H9 (cell line): ENCODE data around the gene SLC25A36. TPM values are rescaled to one million over a fixed set of nuclear protein-coding genes. Genes with fewer than 3 reads are reported as not detected.

Experiments
- DNase-seq: peaks from one replicate; pipeline ENCODE4 v3.0.0-alpha.2; 2017
- H2AFZ ChIP-seq: one replicate; pipeline ENCODE4 v1.6.1; 2013; ENCODE audit warnings: mild to moderate bottlenecking, low read length, control low read depth, moderate library complexity
- H2AK5ac ChIP-seq: 2 replicates; pipeline ENCODE4 v1.6.1; 2013; ENCODE audit warnings: low read length, control low read depth, mixed read lengths; ENCODE audit not compliant: insufficient read length
- H2BK120ac ChIP-seq: one replicate; pipeline ENCODE4 v1.6.1; 2013; ENCODE audit warnings: low read depth, mild to moderate bottlenecking, low read length, control low read depth, inconsistent platforms; ENCODE audit not compliant: poor library complexity, severe bottlenecking
- H2BK12ac ChIP-seq: 2 replicates; pipeline ENCODE4 v1.6.1; 2013; ENCODE audit warnings: low read length, control low read depth, mixed read lengths, low read depth; ENCODE audit not compliant: insufficient read length
- H2BK15ac ChIP-seq: 2 replicates; pipeline ENCODE4 v1.6.1; 2013; ENCODE audit warnings: low read depth, low read length, control low read depth
- H2BK20ac ChIP-seq: one replicate; pipeline ENCODE4 v1.6.1; 2013; ENCODE audit warnings: low read depth, mild to moderate bottlenecking, low read length, control low read depth, inconsistent platforms; ENCODE audit not compliant: poor library complexity, severe bottlenecking
- H2BK5ac ChIP-seq: 2 replicates; pipeline ENCODE4 v1.6.1; 2013; ENCODE audit warnings: low read length, control low read depth, mixed read lengths; ENCODE audit not compliant: insufficient read length
- H3K14ac ChIP-seq: 2 replicates; pipeline ENCODE4 v1.6.1; 2013; ENCODE audit warnings: low read length, control low read depth; ENCODE audit not compliant: insufficient read depth
- H3K18ac ChIP-seq: 2 replicates; pipeline ENCODE4 v1.6.1; 2013; ENCODE audit warnings: low read depth, mild to moderate bottlenecking, mixed read lengths, low read length, control low read depth; ENCODE audit not compliant: insufficient read length
- H3K23ac ChIP-seq: 2 replicates; pipeline ENCODE4 v1.6.1; 2013; ENCODE audit warnings: low read length, control low read depth, mixed read lengths, low read depth; ENCODE audit not compliant: insufficient read length
- H3K23me2 ChIP-seq: 2 replicates; pipeline ENCODE4 v1.6.1; 2013; ENCODE audit warnings: low read depth, mild to moderate bottlenecking, mixed read lengths, low read length, control low read depth; ENCODE audit not compliant: insufficient read length, poor library complexity, severe bottlenecking
- H3K27ac ChIP-seq: 2 replicates; pipeline ENCODE4 v1.5.1; 2013; ENCODE audit warnings: low read length, control low read depth, mixed read lengths, low read depth; ENCODE audit not compliant: insufficient read length
- H3K27me3 ChIP-seq: 2 replicates; pipeline ENCODE4 v1.6.1; 2013; ENCODE audit warnings: low read length, control low read depth, inconsistent platforms; ENCODE audit not compliant: insufficient read depth
- H3K4ac ChIP-seq: 2 replicates; pipeline ENCODE4 v1.6.1; 2013; ENCODE audit warnings: low read depth, mild to moderate bottlenecking, control low read depth, inconsistent platforms, low read length, moderate library complexity
- H3K4me1 ChIP-seq: 2 replicates; pipeline ENCODE4 v1.6.1; 2013; ENCODE audit warnings: low read length, control low read depth, inconsistent platforms; ENCODE audit not compliant: insufficient read depth
- H3K4me2 ChIP-seq: 2 replicates; pipeline ENCODE4 v1.6.1; 2013; ENCODE audit warnings: low read length, control low read depth, mixed read lengths; ENCODE audit not compliant: insufficient read length, insufficient read depth
- H3K56ac ChIP-seq: 2 replicates; pipeline ENCODE4 v1.6.1; 2013; ENCODE audit warnings: low read depth, mild to moderate bottlenecking, mixed read lengths, low read length, control low read depth; ENCODE audit not compliant: insufficient read length
- H3K79me1 ChIP-seq: 2 replicates; pipeline ENCODE4 v1.6.1; 2013; ENCODE audit warnings: low read depth, mild to moderate bottlenecking, moderate library complexity, low read length, control low read depth, inconsistent platforms; ENCODE audit not compliant: insufficient read depth, poor library complexity, severe bottlenecking
- H3K79me2 ChIP-seq: 2 replicates; pipeline ENCODE4 v1.6.1; 2013; ENCODE audit warnings: low read length, control low read depth, inconsistent platforms; ENCODE audit not compliant: insufficient read depth
- H3K9ac ChIP-seq: 2 replicates; pipeline ENCODE4 v1.6.1; 2013; ENCODE audit warnings: low read length, control low read depth, mixed read lengths; ENCODE audit not compliant: insufficient read length; ENCODE audit errors: extremely low read depth
- H3K9me3 ChIP-seq: one replicate; pipeline ENCODE4 v1.6.1; 2013; ENCODE audit warnings: low read depth, low read length, inconsistent platforms; ENCODE audit not compliant: control insufficient read depth
- H3T11ph ChIP-seq: one replicate; pipeline ENCODE4 v1.6.1; 2013; ENCODE audit warnings: mild to moderate bottlenecking, low read length, control low read depth, inconsistent platforms
- H4K20me1 ChIP-seq: one replicate; pipeline ENCODE4 v1.6.1; 2013; ENCODE audit not compliant: control insufficient read depth, insufficient read length, insufficient read depth
- H4K5ac ChIP-seq: 2 replicates; pipeline ENCODE4 v1.6.1; 2013; ENCODE audit warnings: low read depth, mild to moderate bottlenecking, mixed read lengths, low read length, control low read depth; ENCODE audit not compliant: insufficient read length
- H4K8ac ChIP-seq: replicated peaks from 2 replicates; pipeline ENCODE4 v1.6.1; 2013; ENCODE audit warnings: low read length, control low read depth, mixed read lengths, low read depth; ENCODE audit not compliant: insufficient read length
- H4K91ac ChIP-seq: 2 replicates; pipeline ENCODE4 v1.6.1; 2013; ENCODE audit warnings: low read depth, mild to moderate bottlenecking, moderate library complexity, mixed read lengths, low read length, control low read depth; ENCODE audit not compliant: insufficient read length
- H3K27ac Mint-ChIP-seq, 3 experiments: 2 replicates in 2 of 3; 3 replicates in 1 of 3; pipeline ENCODE4 v1.8.0; 2020 to 2021; ENCODE audit warnings: mixed read lengths in 3 of 3, mild to moderate bottlenecking in 1 of 3, moderate library complexity in 1 of 3
- H3K27me3 Mint-ChIP-seq: 2 replicates; pipeline ENCODE4 v1.8.0; 2021; ENCODE audit warnings: low read depth, mild to moderate bottlenecking, moderate library complexity, mixed read lengths
- H3K36me3 Mint-ChIP-seq, 3 experiments: 2 replicates in 2 of 3; 3 replicates in 1 of 3; pipeline ENCODE4 v1.8.0; 2020 to 2021; ENCODE audit warnings: low read depth in 3 of 3, mixed read lengths in 3 of 3; ENCODE audit not compliant: insufficient read depth in 1 of 3
- H3K4me1 Mint-ChIP-seq, 2 experiments: 2 replicates each; pipeline ENCODE4 v1.8.0; 2020; ENCODE audit warnings: mixed read lengths in 2 of 2
- H3K4me3 Mint-ChIP-seq, 2 experiments: 2 replicates in 1 of 2; 3 replicates in 1 of 2; pipeline ENCODE4 v1.8.0; 2020 to 2021; ENCODE audit warnings: mild to moderate bottlenecking in 2 of 2, mixed read lengths in 2 of 2, moderate library complexity in 1 of 2
- H3K9me3 Mint-ChIP-seq, 2 experiments: 2 replicates in 1 of 2; 3 replicates in 1 of 2; pipeline ENCODE4 v1.8.0; 2020; ENCODE audit warnings: mild to moderate bottlenecking in 2 of 2, mixed read lengths in 2 of 2, moderate library complexity in 1 of 2
- WGBS: extraction: QIAGEN DNeasy Blood & Tissue Kit; methylation state at CpG from one replicate; pipeline ENCODE4 v1.1.7; 2013; ENCODE audit warnings: missing lambda C conversion rate, low lambda C conversion rate, mixed read lengths; ENCODE audit not compliant: insufficient read length; ENCODE audit errors: extremely low coverage; 5-methylcytosine and 5-hydroxymethylcytosine counted together
- total RNA-seq: library from RNA; stranded (reverse); gene quantifications from 2 replicates; pipeline ENCODE4 v1.2.1, GENCODE V29; 2021
- TF ChIP-seq, protein P1 (sequence below): fragments of 200-600 bp; sonication (generic); conservative IDR thresholded peaks from 3 replicates; pipeline ENCODE4 v1.8.0; 2021; ENCODE audit warnings: antibody characterized with exemption, mild to moderate bottlenecking

The SLC25A36 gene
- total RNA-seq, 1 experiment from 2014 or later, result 70.0 TPM

DNA sequence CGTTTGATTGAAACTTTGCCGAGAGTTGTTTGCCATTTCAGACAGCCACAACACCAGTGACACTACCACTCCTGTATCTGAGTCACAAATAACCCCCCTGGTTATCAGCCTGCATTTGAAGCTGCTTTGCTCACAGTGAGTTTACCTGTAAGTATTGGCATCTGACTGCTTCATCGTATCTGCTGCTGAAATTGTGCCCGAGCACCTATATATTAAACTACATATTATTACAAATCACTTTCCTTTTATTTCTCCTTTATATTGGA, 70.3 kb downstream of the SLC25A36 start:
- H3K27ac ChIP-seq, result no peak overlapping the region
- Mint-ChIP-seq H3K9me3 (no peaks in the 10 kb centered on the region; a peak in 2 of 5 replicates), H3K27ac (no peak overlapping the region), H3K27me3 (peaks cover 6% of the 10 kb centered on the region), H3K4me1 (peaks cover 22 to 23% of the 10 kb centered on the region in 2 experiments), H3K36me3 (no peaks in the 10 kb centered on the region), H3K4me3 (no peak overlapping the region)
- no peaks in the 10 kb centered on the region for H4K20me1 ChIP-seq
- no peaks in the 10 kb centered on the region for H3K23me2 ChIP-seq
- no peak overlapping the region for H2BK15ac ChIP-seq
- H3K4ac ChIP-seq, result no peak overlapping the region
- H4K91ac ChIP-seq, result no peak overlapping the region
- H3K56ac ChIP-seq, result no peak overlapping the region
- no peak for DNase-seq
- H2AFZ ChIP-seq, result no peak overlapping the region
- no peaks in the 10 kb centered on the region for H3K79me2 ChIP-seq
- no peak overlapping the region for H4K8ac ChIP-seq
- no peak overlapping the region for H3K18ac ChIP-seq
- no peak overlapping the region for H2AK5ac ChIP-seq
- H2BK20ac ChIP-seq, result no peak overlapping the region
- H2BK12ac ChIP-seq, result no peak overlapping the region
- H2BK5ac ChIP-seq, result no peak overlapping the region
- H2BK120ac ChIP-seq, result no peak overlapping the region
- no peak overlapping the region for H3T11ph ChIP-seq
- no peak overlapping the region for H3K9ac ChIP-seq
- TF ChIP-seq, protein P1, sequence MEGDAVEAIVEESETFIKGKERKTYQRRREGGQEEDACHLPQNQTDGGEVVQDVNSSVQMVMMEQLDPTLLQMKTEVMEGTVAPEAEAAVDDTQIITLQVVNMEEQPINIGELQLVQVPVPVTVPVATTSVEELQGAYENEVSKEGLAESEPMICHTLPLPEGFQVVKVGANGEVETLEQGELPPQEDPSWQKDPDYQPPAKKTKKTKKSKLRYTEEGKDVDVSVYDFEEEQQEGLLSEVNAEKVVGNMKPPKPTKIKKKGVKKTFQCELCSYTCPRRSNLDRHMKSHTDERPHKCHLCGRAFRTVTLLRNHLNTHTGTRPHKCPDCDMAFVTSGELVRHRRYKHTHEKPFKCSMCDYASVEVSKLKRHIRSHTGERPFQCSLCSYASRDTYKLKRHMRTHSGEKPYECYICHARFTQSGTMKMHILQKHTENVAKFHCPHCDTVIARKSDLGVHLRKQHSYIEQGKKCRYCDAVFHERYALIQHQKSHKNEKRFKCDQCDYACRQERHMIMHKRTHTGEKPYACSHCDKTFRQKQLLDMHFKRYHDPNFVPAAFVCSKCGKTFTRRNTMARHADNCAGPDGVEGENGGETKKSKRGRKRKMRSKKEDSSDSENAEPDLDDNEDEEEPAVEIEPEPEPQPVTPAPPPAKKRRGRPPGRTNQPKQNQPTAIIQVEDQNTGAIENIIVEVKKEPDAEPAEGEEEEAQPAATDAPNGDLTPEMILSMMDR, result no peak
- H3K79me1 ChIP-seq, result no peaks in the 10 kb centered on the region
- WGBS, result no CpG with 5 or more reads among the region's 4 CpGs
- H3K27me3 ChIP-seq, result no peaks in the 10 kb centered on the region
- peaks cover 4% of the 10 kb centered on the region; the same call in 1 of the 2 replicates for H3K4me1 ChIP-seq
- no peaks in the 10 kb centered on the region for H3K9me3 ChIP-seq
- H3K14ac ChIP-seq, result no peak overlapping the region
- no peak overlapping the region for H3K23ac ChIP-seq
- no peak overlapping the region for H4K5ac ChIP-seq
- H3K4me2 ChIP-seq, result no peak overlapping the region
